GM12864 (cell line): ENCODE results near the gene MATK.

Source experiments
- DNase-seq: peaks from one replicate; pipeline ENCODE4 v3.0.0-alpha.2; 2011; ENCODE audit warnings: low read depth
- H3K4me3 ChIP-seq: 2 replicates; pipeline ENCODE4 v1.5.1; 2011; ENCODE audit warnings: mild to moderate bottlenecking, low read depth, low read length, control low read depth
- TF ChIP-seq, protein P1 (sequence below): IDR thresholded peaks from 2 replicates; pipeline ENCODE4 v1.5.1; 2011; ENCODE audit warnings: low read depth, mild to moderate bottlenecking, moderate library complexity, low read length, control low read depth, inconsistent platforms; ENCODE audit errors: missing control alignments

MATK gene, protein sequence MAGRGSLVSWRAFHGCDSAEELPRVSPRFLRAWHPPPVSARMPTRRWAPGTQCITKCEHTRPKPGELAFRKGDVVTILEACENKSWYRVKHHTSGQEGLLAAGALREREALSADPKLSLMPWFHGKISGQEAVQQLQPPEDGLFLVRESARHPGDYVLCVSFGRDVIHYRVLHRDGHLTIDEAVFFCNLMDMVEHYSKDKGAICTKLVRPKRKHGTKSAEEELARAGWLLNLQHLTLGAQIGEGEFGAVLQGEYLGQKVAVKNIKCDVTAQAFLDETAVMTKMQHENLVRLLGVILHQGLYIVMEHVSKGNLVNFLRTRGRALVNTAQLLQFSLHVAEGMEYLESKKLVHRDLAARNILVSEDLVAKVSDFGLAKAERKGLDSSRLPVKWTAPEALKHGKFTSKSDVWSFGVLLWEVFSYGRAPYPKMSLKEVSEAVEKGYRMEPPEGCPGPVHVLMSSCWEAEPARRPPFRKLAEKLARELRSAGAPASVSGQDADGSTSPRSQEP

DNA sequence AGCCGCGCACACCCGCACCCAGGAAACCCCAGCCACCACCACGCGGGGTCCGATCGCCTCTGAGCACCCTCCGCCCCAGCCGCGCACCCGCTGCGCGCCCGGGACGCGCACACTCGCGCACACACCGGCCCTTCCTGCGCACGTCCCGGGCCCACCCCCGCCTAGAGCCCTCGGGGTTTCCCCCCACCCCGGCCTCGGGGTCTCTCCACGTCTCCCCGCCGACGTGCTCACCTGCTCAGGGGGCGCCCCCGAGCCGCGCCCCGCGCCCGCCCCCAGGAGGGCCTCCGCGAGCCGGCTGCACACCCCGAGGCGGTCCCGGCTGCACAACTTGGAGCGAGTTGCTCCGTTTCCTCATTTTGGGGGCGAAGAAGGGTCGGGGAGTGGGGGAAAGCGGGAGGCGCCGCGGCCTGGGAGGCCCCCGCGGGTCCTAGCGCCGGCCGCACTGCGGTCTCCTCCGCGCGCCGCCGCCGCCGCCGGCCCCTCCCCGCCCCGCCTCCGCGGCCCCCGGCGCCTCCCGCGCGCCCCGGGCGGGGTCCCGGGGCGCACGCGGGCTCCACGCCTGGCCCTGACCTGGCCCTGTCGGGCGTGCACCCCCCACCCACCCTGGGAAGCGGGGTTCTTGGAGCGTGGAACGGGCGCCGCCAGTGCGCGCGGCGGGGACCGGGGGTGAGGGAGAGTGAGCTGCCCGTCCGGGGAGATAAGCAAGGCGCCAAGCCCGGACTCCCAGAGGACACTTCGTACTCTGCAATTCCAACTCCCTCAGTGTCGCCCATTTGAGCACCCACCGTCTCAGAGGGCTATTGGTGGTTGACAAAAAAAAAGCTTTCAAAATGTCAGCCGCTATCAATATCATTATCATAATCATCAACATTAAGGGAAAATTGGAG, at the start of gene MATK:
Gene MATK, minus strand, starts transcription at position 444 of the 887 bp plus-strand sequence. CDS start 1,246 bp downstream, outside the sequence.
- H3K4me3 ChIP-seq: no peak within 1 kb of the TSS
- TF ChIP-seq, protein P1, sequence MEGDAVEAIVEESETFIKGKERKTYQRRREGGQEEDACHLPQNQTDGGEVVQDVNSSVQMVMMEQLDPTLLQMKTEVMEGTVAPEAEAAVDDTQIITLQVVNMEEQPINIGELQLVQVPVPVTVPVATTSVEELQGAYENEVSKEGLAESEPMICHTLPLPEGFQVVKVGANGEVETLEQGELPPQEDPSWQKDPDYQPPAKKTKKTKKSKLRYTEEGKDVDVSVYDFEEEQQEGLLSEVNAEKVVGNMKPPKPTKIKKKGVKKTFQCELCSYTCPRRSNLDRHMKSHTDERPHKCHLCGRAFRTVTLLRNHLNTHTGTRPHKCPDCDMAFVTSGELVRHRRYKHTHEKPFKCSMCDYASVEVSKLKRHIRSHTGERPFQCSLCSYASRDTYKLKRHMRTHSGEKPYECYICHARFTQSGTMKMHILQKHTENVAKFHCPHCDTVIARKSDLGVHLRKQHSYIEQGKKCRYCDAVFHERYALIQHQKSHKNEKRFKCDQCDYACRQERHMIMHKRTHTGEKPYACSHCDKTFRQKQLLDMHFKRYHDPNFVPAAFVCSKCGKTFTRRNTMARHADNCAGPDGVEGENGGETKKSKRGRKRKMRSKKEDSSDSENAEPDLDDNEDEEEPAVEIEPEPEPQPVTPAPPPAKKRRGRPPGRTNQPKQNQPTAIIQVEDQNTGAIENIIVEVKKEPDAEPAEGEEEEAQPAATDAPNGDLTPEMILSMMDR: no peak
- DNase-seq: no peak

DNA sequence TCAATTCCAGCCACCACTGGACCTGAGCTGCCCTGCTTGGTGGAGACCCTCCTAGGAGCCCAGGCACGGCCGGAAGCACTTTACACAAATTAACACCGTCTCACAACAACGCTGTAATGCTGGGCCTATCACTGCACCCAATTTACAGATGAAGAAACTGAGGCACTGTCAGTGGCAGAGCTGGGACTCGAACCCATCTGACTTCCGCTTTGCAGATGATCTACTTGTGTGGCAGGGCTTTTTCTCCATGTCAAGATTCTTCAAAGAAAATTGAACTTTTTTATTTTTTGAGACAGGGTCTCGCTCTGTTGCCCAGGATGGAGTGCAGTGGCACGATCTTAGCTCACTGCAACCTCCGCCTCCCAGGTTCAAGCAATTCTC, 48.9 kb upstream of the MATK start:
- DNase-seq: no peak
- no peak overlapping the region for H3K4me3 ChIP-seq
- TF ChIP-seq, protein P1: no peak

DNA sequence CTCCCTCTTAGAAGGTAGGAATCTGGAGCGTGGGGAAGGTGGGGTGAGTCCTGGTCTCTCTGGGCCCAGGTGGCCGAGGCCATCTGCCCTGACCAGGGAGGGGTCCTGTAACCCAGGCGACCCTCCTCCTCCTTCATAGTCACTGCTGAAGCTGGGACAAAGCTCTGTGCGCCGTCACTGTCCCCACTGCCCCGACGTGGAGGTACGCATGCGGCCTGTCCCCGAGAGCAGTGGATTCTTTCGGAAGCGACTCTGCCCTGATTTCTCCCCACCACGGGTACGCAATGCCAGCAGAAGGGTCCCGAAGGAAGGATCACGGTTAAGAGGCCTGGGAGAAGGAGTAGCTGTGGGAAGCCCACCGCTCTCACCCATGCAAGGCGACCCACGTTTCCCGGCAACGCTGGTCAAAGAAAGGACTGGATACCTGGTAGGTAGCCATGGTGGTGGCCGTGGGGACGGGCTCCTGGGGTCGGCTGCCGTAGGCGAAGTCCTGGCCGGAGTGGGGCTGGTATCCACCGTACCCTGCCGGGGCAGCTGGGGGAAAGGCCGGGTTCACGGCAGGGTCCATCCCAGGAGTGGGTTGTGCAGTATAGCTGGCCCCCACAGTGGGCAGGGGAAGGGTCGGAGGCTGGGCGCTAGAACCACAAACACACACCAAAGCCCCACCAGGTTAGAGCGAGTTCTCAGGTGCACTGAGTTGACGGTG, 48.3 kb upstream of the MATK start:
- no peak overlapping the region for H3K4me3 ChIP-seq
- DNase-seq: no peak
- TF ChIP-seq, protein P1: no peak

DNA sequence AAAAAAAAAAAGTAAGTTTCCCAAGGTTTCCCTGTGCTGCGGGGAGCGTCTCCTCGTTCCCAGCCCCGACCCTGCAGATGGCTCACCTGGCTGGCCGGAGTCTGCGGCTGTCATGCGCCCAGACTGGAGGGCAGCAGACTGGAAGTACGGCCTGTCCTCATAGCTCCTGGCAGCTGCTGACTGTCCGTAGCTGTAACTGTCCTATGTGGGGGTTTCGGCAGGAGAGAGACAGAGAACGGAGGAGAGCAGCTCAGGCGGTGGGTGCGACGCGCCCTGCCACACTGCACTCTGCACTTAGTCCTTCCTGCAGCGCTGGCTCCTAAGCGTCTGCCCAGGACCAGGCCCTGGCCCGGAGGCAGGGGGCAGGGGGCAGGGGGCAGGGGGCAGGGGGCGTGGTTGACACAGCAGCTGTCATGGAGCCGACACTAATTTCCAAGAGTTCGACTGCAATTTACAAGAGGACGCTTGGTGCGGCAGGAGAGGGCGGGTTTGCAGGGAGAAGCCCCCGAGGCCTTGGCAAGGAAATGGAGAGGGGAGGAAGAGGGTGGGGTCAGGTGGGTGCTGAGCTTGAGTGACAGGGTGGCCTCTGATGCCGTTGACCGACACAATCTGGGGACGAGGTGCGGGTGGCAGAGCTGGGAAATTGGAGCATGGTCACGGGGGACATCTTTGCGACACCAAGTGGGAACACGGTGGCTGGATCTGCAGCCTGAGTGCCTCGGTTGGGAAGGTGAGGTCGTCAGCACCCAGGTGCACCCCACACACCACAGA, 47.6 kb upstream of the MATK start:
- TF ChIP-seq, protein P1: no peak
- no peak for DNase-seq
- H3K4me3 ChIP-seq: no peak overlapping the region

DNA sequence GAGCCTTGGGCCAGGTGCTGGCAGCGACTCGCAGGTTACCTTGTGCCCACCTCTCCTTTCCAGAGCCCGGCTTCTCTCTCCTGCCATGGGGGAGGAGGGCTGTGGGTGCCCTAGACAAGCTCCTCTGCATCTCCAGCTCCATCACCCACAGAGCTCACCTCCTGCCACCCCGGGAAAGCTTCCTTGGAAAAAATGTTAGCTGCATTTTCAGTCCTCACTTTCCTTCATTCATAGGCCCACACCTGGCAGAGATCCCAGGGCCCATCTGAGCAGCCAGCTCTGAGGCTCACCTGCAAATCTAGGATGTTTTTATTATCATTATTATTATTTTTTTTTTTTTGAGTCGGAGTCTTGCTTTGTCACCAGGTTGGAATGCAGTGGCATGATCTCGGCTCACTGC, 45.8 kb upstream of the MATK start:
- TF ChIP-seq, protein P1: no peak
- no peak for DNase-seq

DNA sequence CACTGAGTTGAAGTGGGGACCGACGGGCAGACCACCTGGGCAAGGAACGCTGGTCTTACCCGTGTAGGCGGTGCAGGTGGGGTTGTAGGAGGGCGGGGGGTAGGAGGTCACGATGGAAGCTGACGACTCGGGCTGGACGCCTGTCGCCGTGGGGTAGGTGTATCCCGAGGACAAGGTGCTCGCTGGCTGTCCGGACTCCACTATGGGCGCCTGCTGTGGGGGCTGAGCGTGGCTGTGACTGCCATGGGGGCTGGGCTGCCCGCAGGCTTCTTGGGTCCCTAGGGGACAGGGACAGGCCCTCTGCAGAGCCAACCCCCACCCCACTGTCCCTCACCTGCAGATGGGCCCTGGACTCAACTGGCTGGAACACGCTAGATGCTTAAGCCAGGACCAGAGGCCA, 45.4 kb upstream of the MATK start:
- TF ChIP-seq, protein P1: no peak
- DNase-seq: no peak
- H3K4me3 ChIP-seq: no peak overlapping the region

More for the DNA sequence above, 45.8 kb upstream of the MATK start:
- no peak overlapping the region for H3K4me3 ChIP-seq
